Motor neuron (in vitro differentiated cells): Measurements from ENCODE around the gene S100PBP. TPM values are rescaled to one million over a fixed set of nuclear protein-coding genes. Genes with fewer than 3 reads are reported as not detected.

Experiments used
- ATAC-seq, 8 experiments: fragments of 200-7000 bp; cut with Tn5 transposase; replicated peaks in 6 of 8; 2 replicates each; pipeline ENCODE4 v1.8.0; 2021; ENCODE audit warnings: mild to moderate bottlenecking in 8 of 8, moderate library complexity in 8 of 8
- H3K27ac ChIP-seq, 2 donors: fragments of 250-450 bp; sonication (Bioruptor Pico); 2 replicates each; pipeline ENCODE4 v1.9.0; 2021; ENCODE audit warnings: antibody characterized with exemption in 2 of 2, mild to moderate bottlenecking in 2 of 2, moderate library complexity in 1 of 2
- H3K4me1 ChIP-seq, 2 donors: fragments of 250-450 bp; sonication (Bioruptor Pico); replicated peaks in 1 of 2; 2 replicates each; pipeline ENCODE4 v1.6.1; 2021; ENCODE audit warnings: antibody characterized with exemption in 2 of 2, mild to moderate bottlenecking in 2 of 2, moderate library complexity in 1 of 2
- H3K4me3 ChIP-seq, 5 donors: fragments of 250-450 bp; sonication (Bioruptor Pico); 2 replicates each; pipeline ENCODE4 v1.9.0; 2021; ENCODE audit warnings: antibody characterized with exemption in 5 of 5, mild to moderate bottlenecking in 5 of 5, moderate library complexity in 4 of 5
- WGBS, 10 experiments: fragments of 450-650 bp; shearing (Covaris generic); methylation state at CpG; one replicate each; pipeline ENCODE4 v1.0.0; 2022; 5-methylcytosine and 5-hydroxymethylcytosine counted together
- in situ Hi-C, 9 experiments: fragments of 400-800 bp; cut with MboI; loops; one replicate each; pipeline ENCODE4 v1.15.0; 2021; ENCODE audit warnings: low sequenced_read_pairs in 9 of 9, low pct_unique_long_range_greater_than_20kb in 2 of 9; ENCODE audit not compliant: unreplicated experiment in 9 of 9
- total RNA-seq, 8 experiments: library from RNA; unstranded; fragments of 300-600 nt; gene quantifications; 2 replicates each; pipeline versions ENCODE4 v1.2.3 to v1.2.4, GENCODE V29; 2022

The S100PBP gene
- total RNA-seq, 8 experiments from 2014 or later, result 20.3 to 57.0 (median 32.9) TPM

- ATAC-seq, result no peak
- Histone ChIP-seq H3K4me1 (peaks cover 42 to 54% of the 10 kb centered on the region in 2 donors), H3K4me3 (no peak overlapping the region), H3K27ac (no peak overlapping the region)
- 67 to 88% (median 75%) methylated on average over 1 to 3 of the region's 3 CpGs; no CpG with 5 or more reads in 3 of the 10 experiments for WGBS, 10 experiments
- in situ Hi-C loops, result no loop called here
Measured at GRCh38 chr1:32889731-32890278, 72.4 kb downstream of the S100PBP start.

- Histone ChIP-seq H3K4me3 (no peak overlapping the region), H3K27ac (no peak overlapping the region), H3K4me1 (peaks cover 40 to 53% of the 10 kb centered on the region in 2 donors)
- no peak for ATAC-seq
- in situ Hi-C loops, result no loop called here
- 73 to 100% (median 87%) methylated on average over 1 to 7 of the region's 7 CpGs; no CpG with 5 or more reads in 1 of the 10 experiments for WGBS, 10 experiments
Measured at GRCh38 chr1:32890516-32891240, 73.2 kb downstream of the S100PBP start.

DNA sequence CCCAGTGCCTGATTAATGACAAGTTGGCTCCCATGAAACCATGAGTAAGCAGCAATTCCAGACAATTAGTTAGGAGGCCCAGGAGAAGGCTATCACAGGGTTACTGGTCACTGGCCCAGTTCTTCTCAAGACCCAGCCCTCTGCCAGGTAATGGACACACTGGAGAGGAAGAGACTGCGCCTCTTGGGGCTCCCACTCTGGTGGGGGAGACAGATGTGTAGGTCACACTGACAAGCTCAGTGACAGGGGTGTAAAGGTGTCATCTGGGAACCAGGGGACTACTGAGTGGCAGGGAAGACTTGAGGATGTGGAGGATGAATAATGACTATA, 73.8 kb downstream of the S100PBP start:
- peak in 1 of 8 experiments; percentile 2 for ATAC-seq
- in situ Hi-C loops, result no loop called here
- no peak overlapping the region for H3K4me3 ChIP-seq
- H3K4me1 ChIP-seq, result peaks cover 40 to 48% of the 10 kb centered on the region in 2 donors
- H3K27ac ChIP-seq, result no peak overlapping the region
- WGBS, 10 experiments, result 67 to 100% (median 80%) methylated on average over 1 of the region's 1 CpG; no CpG with 5 or more reads in 6 of the 10 experiments

DNA sequence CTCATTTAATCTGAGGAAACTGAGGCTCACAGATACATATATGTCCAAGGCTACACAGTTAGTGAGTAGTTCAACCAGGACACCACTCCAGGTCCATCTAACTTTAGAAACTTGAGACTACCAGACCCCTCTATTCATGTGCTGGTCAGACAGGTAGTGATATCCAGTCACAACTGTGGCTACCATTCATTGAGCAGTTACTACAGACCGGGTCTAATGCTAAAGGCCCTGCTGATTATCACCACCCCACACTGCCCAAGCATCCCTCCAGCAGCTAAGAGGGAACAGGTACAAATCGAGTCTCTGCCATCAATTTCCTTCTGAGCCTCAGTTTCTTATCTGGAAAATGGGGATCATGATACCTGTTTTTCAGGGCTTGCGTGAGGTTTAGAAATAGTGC, 74.2 kb downstream of the S100PBP start:
- peaks cover 40 to 46% of the 10 kb centered on the region in 2 donors for H3K4me1 ChIP-seq
- H3K27ac ChIP-seq, result no peak overlapping the region
- no peak for ATAC-seq
- H3K4me3 ChIP-seq, result no peak overlapping the region
- in situ Hi-C loops, result no loop called here
- 83 to 92% (median 87%) methylated on average over 2 to 3 of the region's 3 CpGs; no CpG with 5 or more reads in 6 of the 10 experiments for WGBS, 10 experiments

GRCh38 chr1:32892368-32893197, 75.1 kb downstream of the S100PBP start:
- 11 to 94% (median 47%) methylated on average over 2 to 16 of the region's 49 CpGs; no CpG with 5 or more reads in 4 of the 10 experiments for WGBS, 10 experiments
- H3K4me1 ChIP-seq, result peaks cover 31 to 38% of the 10 kb centered on the region in 2 donors
- in situ Hi-C loops, result no loop called here
- peak overlapping the region; percentile 47 to 49 for H3K27ac ChIP-seq
- peak overlapping the region; percentile 21 to 37 (median 31) for H3K4me3 ChIP-seq
- ATAC-seq, result peak; percentile 66 to 97 (median 71)

DNA sequence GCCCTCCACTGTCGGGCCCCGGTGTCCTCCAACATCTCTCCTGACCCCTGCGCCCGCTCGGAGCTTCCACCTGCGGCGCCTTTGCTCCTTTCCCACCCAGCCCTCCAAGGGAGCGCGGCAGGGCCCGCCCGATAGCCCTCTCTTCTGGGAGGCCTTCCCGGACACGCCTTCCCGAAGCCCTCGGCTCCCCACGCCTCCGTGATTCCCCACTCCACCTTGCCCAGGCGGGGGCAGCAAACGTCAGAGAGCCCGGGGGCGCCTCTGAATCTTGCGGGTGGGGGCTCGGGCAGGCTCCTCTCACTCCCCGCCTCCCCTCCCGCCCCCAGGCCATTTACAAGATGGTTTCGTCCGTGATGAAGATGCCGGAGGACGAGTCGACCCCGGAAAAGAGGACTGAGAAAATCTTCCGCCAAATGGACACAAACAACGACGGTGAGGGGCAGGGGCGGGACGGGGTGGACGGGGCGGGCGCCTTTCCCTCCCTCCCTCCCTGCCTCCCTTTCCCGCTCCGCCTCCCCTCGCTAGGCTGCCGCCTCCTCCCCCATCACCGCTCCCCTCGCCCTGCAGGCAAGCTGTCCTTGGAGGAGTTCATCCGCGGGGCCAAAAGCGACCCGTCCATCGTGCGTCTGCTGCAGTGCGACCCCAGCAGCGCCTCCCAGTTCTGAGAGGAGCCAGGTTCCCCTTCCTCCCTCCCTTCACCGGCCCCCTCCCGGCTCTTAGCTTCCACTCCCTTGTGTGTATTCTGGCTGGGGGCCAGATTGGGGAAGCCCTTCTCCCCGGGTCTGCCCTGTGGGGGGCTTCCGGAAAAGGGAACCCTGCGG, 76.0 kb downstream of the S100PBP start:
- in situ Hi-C loops, result no loop called here
- WGBS, 10 experiments, result 20% methylated on average over 1 of the region's 58 CpGs; no CpG with 5 or more reads in 9 of the 10 experiments

GRCh38 chr1:32894019-32894600, 76.7 kb downstream of the S100PBP start:
- in situ Hi-C loops, result no loop called here
- Histone ChIP-seq H3K27ac (peak overlapping the region; percentile 47 to 49), H3K4me1 (peaks cover 29 to 38% of the 10 kb centered on the region in 2 donors), H3K4me3 (peak overlapping the region in 4 of 5 donors; percentile 26 to 37 (median 31))
- ATAC-seq, result peak in 5 of 8 experiments; percentile 7 to 28 (median 23)
- WGBS, 10 experiments, result no CpG with 5 or more reads among the region's 8 CpGs

More for the DNA sequence above, 76.0 kb downstream of the S100PBP start:
- Histone ChIP-seq H3K4me1 (peaks cover 29 to 38% of the 10 kb centered on the region in 2 donors), H3K27ac (peak overlapping the region; percentile 47 to 49), H3K4me3 (peak overlapping the region; percentile 21 to 37 (median 31))
- peak; percentile 66 to 85 (median 81) for ATAC-seq

GRCh38 chr1:32894681-32895080, 77.2 kb downstream of the S100PBP start:
- H3K4me3 ChIP-seq, result peak overlapping the region in 1 of 5 donors; percentile 37

DNA sequence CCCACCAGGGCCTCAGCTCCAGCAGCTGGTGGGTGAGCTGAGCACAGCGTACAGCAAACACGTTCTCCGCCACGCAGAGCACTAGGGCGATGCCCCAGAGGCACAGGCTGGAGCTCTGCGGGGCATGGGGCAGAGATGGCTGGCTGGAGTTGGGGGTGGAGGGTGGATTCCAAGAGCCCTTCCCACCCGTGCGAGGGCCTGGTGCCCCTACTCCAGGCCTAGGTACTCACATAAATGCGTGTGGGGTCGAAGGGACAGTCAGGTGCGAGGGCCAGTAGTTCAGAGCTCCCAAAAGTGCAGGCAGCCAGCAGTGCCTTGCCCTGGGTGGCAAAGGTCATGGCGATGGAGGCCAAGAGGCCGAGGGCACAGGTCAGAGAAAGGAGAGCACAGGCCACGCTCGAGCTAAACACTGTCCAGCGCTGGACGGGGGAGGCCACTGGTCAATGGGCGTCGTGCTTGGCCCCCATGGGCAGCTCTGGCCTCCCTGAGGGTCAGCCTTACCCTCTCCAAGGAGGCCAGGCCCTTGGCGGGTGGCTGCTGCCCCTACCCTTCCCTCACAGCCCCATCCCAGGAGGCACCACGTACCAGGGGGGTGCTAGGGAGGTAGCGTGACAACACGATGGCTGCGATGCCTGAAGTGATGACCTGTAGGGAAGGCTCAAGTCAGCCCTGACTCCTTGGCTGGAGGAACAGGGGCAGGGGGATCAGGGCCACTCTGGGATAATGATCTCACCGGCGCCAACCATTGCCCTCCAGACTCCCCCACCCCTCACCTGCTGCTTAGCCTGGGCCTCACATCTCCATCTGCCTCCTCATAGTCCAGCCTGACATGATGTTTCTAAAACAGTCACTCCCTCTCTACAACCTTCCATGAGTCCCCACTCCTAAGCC, 78.1 kb downstream of the S100PBP start:
- peaks cover 29 to 37% of the 10 kb centered on the region in 2 donors for H3K4me1 ChIP-seq
- no peak for ATAC-seq
- no peak overlapping the region for H3K4me3 ChIP-seq
- 40 to 100% (median 92%) methylated on average over 1 to 14 of the region's 26 CpGs; no CpG with 5 or more reads in 4 of the 10 experiments for WGBS, 10 experiments
- in situ Hi-C loops, result no loop called here
- no peak overlapping the region for H3K27ac ChIP-seq

More at GRCh38 chr1:32894681-32895080, 77.2 kb downstream of the S100PBP start:
- 50 to 80% (median 80%) methylated on average over 1 to 3 of the region's 6 CpGs; no CpG with 5 or more reads in 7 of the 10 experiments for WGBS, 10 experiments
- in situ Hi-C loops, result no loop called here
- peaks cover 29 to 38% of the 10 kb centered on the region in 2 donors for H3K4me1 ChIP-seq
- ATAC-seq, result no peak
- peak overlapping the region in 1 of 2 donors; percentile 47 for H3K27ac ChIP-seq

DNA sequence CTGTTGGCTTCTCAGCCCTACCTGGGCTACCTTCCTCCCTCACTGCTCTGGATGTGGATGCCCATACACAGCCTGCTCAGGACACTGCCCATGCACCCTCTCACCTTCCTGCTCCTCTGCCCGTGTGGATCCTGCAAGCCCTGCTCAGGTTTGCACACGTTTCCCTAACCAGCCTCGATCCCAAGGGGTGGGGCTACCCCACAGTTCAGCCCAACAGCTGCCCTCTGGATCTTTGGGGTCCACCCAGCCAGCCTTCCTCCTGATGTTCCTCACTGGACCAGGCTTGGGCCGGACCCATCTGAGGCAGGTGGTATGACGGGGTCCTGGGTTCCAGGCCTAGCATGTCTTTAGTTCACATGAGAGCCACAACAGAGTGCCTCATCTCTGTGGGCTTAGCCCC, 79.0 kb downstream of the S100PBP start:
- Histone ChIP-seq H3K27ac (no peak overlapping the region), H3K4me3 (no peak overlapping the region), H3K4me1 (peaks cover 23 to 28% of the 10 kb centered on the region in 2 donors)
- in situ Hi-C loops, result no loop called here
- no peak for ATAC-seq
- 63 to 100% (median 100%) methylated on average over 1 to 5 of the region's 5 CpGs; no CpG with 5 or more reads in 3 of the 10 experiments for WGBS, 10 experiments
